Astrocyte of the spinal cord (primary cell): ENCODE measurements around the gene NFIC.

ENCODE experiments used
- DNase-seq: peaks from one replicate; pipeline ENCODE4 v3.0.0; 2011; ENCODE audit warnings: low read depth, low spot score
- H3K4me3 ChIP-seq: 2 replicates; pipeline ENCODE4 v1.5.1; 2011; ENCODE audit warnings: low read depth, mild to moderate bottlenecking, low read length, moderate library complexity
- CTCF ChIP-seq: IDR thresholded peaks from 2 replicates; pipeline ENCODE4 v1.5.1; 2012; ENCODE audit warnings: low read depth, mild to moderate bottlenecking, low read length, inconsistent platforms
- in situ Hi-C: cut with HindIII; loops from 2 replicates; pipeline ENCODE4 v1.10.0; 2017; ENCODE audit warnings: low sequenced_read_pairs

Gene NFIC

GRCh38 chr19:3493651-3494050 is 127.3 kb downstream of the NFIC start:
- in situ Hi-C loops: no loop called here
- TF ChIP-seq CTCF: no peak

GRCh38 chr19:3494051-3494450 is 127.7 kb downstream of the NFIC start:
- no peak for DNase-seq
- TF ChIP-seq CTCF: no peak
- in situ Hi-C loops: no loop called here
- H3K4me3 ChIP-seq: no peak overlapping the region

More at GRCh38 chr19:3493651-3494050, 127.3 kb downstream of the NFIC start:
- H3K4me3 ChIP-seq: no peak overlapping the region
- DNase-seq: no peak

- H3K4me3 ChIP-seq: no peak overlapping the region
- no peak for TF ChIP-seq CTCF
- in situ Hi-C loops: no loop called here
- DNase-seq: no peak
These were observed 128.2 kb downstream of the NFIC start for GRCh38 chr19:3494559-3494958.

GRCh38 chr19:3496392-3497273 is 130.2 kb downstream of the NFIC start:
- TF ChIP-seq CTCF: no peak
- H3K4me3 ChIP-seq: no peak overlapping the region
- in situ Hi-C loops: no loop called here
- DNase-seq: no peak

GRCh38 chr19:3497757-3498520 is 131.6 kb downstream of the NFIC start:
- in situ Hi-C loops: no loop called here
- DNase-seq: no peak
- no peak overlapping the region for H3K4me3 ChIP-seq
- TF ChIP-seq CTCF: no peak

- DNase-seq: no peak
- in situ Hi-C loops: no loop called here
- TF ChIP-seq CTCF: no peak
- H3K4me3 ChIP-seq: peak overlapping the region; percentile 91
These were observed 133.5 kb downstream of the NFIC start for GRCh38 chr19:3499738-3500428.
